Bronchial epithelial cell (primary cell): ENCODE results near the gene GPR137. TPM values are rescaled to one million over a fixed set of nuclear protein-coding genes. Genes with fewer than 3 reads are reported as not detected.
A peak's percentile ranks its signal among the peaks of the same experiment; 100 is the strongest.

Experiments used
- DNase-seq: peaks from one replicate; pipeline ENCODE4 v3.0.0-alpha.2; 2010; ENCODE audit warnings: low read depth
- FAIRE-seq: peaks from 2 replicates; lab custom pipeline; 2011; peaks lifted over from hg19 to GRCh38; lab: Jason Lieb, UNC
- H3K27me3 ChIP-seq: 2 replicates; pipeline ENCODE4 v1.5.1; 2011; ENCODE audit warnings: low read length; ENCODE audit not compliant: control insufficient read depth, insufficient read depth
- H3K36me3 ChIP-seq: 2 replicates; pipeline ENCODE4 v1.5.1; 2011; ENCODE audit warnings: low read length; ENCODE audit not compliant: control insufficient read depth, insufficient read depth
- H3K4me3 ChIP-seq: 2 replicates; pipeline ENCODE4 v1.5.1; 2011; ENCODE audit warnings: mild to moderate bottlenecking, low read depth, low read length, control low read depth
- total RNA-seq: library from RNA; depleted of rRNA; stranded (reverse); fragments of >200 nt; gene quantifications from 2 replicates; pipeline ENCODE4 v1.2.1, GENCODE V29; 2014
- TF ChIP-seq, protein P1 (sequence below): IDR thresholded peaks from 2 replicates; pipeline ENCODE4 v1.5.1; 2011; ENCODE audit warnings: mild to moderate bottlenecking, moderate library complexity, low read length, control low read depth, inconsistent platforms; ENCODE audit not compliant: insufficient read depth, severe bottlenecking

The GPR137 gene
- total RNA-seq, 1 donor from 2014 or later: 2.9 TPM

DNA sequence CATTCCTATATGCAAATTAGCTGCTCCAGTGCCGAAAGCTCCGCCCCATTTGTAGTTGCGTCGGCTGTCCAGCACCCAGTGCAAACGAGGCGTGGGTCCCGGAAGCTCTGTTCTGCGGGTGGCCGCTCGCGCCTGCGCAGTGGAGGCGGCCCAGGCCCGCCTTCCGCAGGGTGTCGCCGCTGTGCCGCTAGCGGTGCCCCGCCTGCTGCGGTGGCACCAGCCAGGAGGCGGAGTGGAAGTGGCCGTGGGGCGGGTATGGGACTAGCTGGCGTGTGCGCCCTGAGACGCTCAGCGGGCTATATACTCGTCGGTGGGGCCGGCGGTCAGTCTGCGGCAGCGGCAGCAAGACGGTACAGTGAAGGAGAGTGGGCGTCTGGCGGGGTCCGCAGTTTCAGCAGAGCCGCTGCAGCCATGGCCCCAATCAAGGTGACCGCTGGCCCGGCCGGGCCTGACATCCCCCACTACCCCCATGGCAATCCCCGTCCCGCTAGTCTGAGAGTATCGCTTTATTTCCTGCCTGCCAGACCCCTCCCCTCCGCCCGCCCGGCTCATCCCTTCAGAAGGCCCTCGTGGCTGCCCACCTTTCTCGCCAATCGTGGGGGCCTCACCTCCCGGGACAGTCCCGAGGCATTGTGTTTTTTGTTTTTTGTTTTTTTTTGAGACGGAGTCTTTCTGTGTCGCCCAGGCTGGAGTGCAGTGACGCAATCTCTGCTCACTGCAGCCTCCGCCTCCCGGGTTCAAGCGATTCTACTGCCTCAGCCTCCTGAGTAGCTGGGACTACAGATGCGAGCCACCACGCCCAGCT is 32.5 kb downstream of the GPR137 start, which contains the start of gene PRDX5:
Gene PRDX5 (plus strand): TSS at position 161 of the 805 bp plus-strand sequence. CDS start 95 bp downstream, at position 256.
- H3K27me3 ChIP-seq: no peaks in the 10 kb centered on the region
- peaks cover 26% of the 10 kb centered on the region for H3K36me3 ChIP-seq
- DNase-seq (peak; percentile 91), FAIRE-seq (no peak)
- TF ChIP-seq, protein P1, sequence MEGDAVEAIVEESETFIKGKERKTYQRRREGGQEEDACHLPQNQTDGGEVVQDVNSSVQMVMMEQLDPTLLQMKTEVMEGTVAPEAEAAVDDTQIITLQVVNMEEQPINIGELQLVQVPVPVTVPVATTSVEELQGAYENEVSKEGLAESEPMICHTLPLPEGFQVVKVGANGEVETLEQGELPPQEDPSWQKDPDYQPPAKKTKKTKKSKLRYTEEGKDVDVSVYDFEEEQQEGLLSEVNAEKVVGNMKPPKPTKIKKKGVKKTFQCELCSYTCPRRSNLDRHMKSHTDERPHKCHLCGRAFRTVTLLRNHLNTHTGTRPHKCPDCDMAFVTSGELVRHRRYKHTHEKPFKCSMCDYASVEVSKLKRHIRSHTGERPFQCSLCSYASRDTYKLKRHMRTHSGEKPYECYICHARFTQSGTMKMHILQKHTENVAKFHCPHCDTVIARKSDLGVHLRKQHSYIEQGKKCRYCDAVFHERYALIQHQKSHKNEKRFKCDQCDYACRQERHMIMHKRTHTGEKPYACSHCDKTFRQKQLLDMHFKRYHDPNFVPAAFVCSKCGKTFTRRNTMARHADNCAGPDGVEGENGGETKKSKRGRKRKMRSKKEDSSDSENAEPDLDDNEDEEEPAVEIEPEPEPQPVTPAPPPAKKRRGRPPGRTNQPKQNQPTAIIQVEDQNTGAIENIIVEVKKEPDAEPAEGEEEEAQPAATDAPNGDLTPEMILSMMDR: peak; percentile 65
- peak within 1 kb of the TSS; percentile 76 for H3K4me3 ChIP-seq

DNA sequence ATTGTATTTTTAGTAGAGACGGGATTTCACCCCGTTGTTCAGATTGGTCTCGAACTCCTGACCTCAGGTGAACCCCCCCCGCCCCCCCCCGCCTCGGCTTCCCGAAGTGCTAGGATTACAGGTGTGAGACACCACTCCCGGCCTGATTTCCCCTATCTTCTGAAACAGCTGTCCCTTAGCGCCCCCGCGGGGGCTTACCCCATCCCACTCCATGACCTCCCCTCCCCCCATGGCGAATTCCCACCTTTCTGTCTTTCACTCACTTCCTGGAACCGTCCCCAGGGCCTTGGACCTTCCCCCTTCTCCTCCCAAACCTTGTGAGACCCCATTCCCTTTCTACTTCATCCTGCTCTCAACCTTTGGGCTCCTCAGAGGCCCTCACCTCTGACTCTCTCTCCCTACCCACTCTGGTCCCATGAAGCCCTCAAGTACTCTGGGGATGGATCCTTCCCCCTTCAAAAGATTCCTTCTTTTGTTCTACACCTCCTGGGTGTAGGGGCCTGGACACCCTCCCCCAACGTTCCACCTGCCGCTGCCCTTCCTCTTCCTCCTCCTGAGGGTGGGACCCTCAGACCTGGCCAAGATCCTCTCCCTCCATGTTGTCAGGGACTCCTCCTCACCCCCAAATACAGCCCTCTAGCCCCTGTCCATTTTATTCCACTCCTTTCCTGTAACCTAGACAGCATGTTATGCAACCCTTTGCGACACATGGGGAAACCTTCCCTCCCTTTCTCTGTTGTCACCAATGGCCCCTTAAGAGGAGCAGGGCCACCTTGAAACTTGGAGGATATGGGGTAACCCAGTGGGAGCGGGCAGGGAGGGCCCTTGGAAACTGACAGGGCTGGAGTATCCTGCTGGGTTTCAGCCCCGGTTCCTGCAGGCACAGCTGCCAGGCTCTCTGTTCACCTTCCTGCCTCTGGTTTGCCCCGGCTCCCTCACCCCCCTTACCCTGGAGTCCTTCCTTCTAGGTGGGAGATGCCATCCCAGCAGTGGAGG is 33.4 kb downstream of the GPR137 start:
- Histone ChIP-seq H3K36me3 (peaks cover 22% of the 10 kb centered on the region), H3K4me3 (peak overlapping the region; percentile 76), H3K27me3 (no peaks in the 10 kb centered on the region)
- FAIRE-seq: no peak
- no peak for DNase-seq
- TF ChIP-seq, protein P1: no peak

DNA sequence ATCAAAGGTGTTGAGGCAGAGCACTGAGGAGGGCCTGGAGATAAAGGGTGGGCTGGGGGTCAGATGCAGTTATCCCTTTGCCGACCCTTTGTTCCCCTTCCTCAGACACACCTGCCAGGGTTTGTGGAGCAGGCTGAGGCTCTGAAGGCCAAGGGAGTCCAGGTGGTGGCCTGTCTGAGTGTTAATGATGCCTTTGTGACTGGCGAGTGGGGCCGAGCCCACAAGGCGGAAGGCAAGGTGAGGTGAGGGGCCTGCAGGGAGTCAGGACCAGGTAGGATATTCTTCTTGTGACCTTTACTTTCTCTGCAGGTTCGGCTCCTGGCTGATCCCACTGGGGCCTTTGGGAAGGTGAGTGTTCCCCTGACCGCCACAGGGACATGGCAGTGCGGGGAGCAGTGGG is 34.9 kb downstream of the GPR137 start:
- Histone ChIP-seq H3K4me3 (no peak overlapping the region), H3K27me3 (no peaks in the 10 kb centered on the region), H3K36me3 (peaks cover 18% of the 10 kb centered on the region)
- TF ChIP-seq, protein P1: no peak
- DNase-seq (no peak), FAIRE-seq (no peak)

DNA sequence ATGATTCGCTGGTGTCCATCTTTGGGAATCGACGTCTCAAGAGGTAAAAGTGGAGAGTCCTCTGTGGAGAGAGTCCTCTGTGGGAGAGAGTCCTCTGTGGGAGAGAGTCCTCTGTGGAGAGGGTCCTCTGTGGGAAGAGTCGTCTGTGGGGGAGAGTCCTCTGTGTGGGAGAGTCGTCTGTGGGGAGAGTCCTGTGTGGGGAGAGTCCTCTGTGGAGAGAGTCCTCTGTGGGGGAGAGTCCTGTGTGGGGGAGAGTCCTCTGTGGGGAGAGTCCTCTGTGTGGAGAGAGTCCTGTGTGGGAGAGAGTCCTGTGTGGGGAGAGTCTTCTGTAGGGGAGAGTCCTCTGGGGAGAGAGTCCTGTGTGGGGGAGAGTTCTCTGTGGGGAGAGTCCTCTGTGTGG is 35.4 kb downstream of the GPR137 start:
- Histone ChIP-seq H3K27me3 (no peaks in the 10 kb centered on the region), H3K36me3 (peaks cover 17% of the 10 kb centered on the region), H3K4me3 (no peak overlapping the region)
- peak; percentile 55 for FAIRE-seq
- TF ChIP-seq, protein P1: no peak
- no peak for DNase-seq

DNA sequence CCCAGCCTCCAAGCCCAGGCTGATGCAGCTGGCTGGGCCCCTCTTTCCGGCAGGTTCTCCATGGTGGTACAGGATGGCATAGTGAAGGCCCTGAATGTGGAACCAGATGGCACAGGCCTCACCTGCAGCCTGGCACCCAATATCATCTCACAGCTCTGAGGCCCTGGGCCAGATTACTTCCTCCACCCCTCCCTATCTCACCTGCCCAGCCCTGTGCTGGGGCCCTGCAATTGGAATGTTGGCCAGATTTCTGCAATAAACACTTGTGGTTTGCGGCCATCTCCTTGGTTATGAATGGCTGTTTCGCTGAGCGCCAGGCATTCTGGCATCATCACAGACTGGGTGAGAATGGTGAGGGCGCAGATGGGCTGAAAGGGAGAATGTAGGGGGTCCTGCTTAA is 35.9 kb downstream of the GPR137 start:
- FAIRE-seq (no peak), DNase-seq (peak; percentile 83)
- H3K27me3 ChIP-seq: no peaks in the 10 kb centered on the region

More for the DNA sequence above, 35.9 kb downstream of the GPR137 start:
- TF ChIP-seq, protein P1: no peak
- peaks cover 16% of the 10 kb centered on the region for H3K36me3 ChIP-seq
- no peak overlapping the region for H3K4me3 ChIP-seq
